MM.1S (cell line): ENCODE data around the gene ZNF474.

ENCODE experiments used
- DNase-seq: peaks from one replicate; pipeline ENCODE4 v3.0.0-alpha.2; 2015
- H2AFZ ChIP-seq: fragments of 300-600 bp; sonication (generic); 2 replicates; pipeline ENCODE4 v1.6.0; 2016; ENCODE audit warnings: antibody characterized with exemption, low read length
- H3F3A ChIP-seq: fragments of 300-600 bp; sonication (generic); 2 replicates; pipeline ENCODE4 v1.6.1; 2016; ENCODE audit warnings: mild to moderate bottlenecking, antibody characterized with exemption, low read length, moderate library complexity, mixed read lengths; ENCODE audit not compliant: insufficient read depth
- H3K27ac ChIP-seq: fragments of 300-600 bp; sonication (generic); 2 replicates; pipeline ENCODE4 v1.5.1; 2016; ENCODE audit warnings: mild to moderate bottlenecking, low read length
- H3K27me3 ChIP-seq: fragments of 300-600 bp; sonication (generic); replicated peaks from 2 replicates; pipeline ENCODE4 v1.6.0; 2016; ENCODE audit warnings: low read length; ENCODE audit not compliant: insufficient read depth
- H3K36me3 ChIP-seq: fragments of 300-600 bp; sonication (generic); replicated peaks from 2 replicates; pipeline ENCODE4 v1.6.1; 2016; ENCODE audit warnings: mild to moderate bottlenecking, low read length, mixed read lengths; ENCODE audit not compliant: insufficient read depth
- H3K4me1 ChIP-seq: fragments of 300-600 bp; sonication (generic); 2 replicates; pipeline ENCODE4 v1.6.1; 2016; ENCODE audit warnings: low read length, mixed read lengths
- H3K4me2 ChIP-seq: fragments of 300-600 bp; sonication (generic); 2 replicates; pipeline ENCODE4 v1.6.0; 2016; ENCODE audit warnings: low read depth, low read length
- H3K4me3 ChIP-seq: fragments of 300-600 bp; sonication (generic); 2 replicates; pipeline ENCODE4 v1.5.1; 2016; ENCODE audit warnings: low read length, mixed read lengths
- H3K79me2 ChIP-seq: fragments of 300-600 bp; sonication (generic); 2 replicates; pipeline ENCODE4 v1.6.1; 2016; ENCODE audit warnings: mixed run types, low read length, mixed read lengths
- H3K9ac ChIP-seq: fragments of 300-600 bp; sonication (generic); 2 replicates; pipeline ENCODE4 v1.6.1; 2016; ENCODE audit warnings: low read length, mixed read lengths
- H3K9me2 ChIP-seq: fragments of 300-600 bp; sonication (generic); replicated peaks from 2 replicates; pipeline ENCODE4 v1.6.1; 2016; ENCODE audit warnings: mild to moderate bottlenecking, low read length, mixed read lengths; ENCODE audit not compliant: insufficient read depth
- H3K9me3 ChIP-seq: fragments of 300-600 bp; sonication (generic); replicated peaks from 2 replicates; pipeline ENCODE4 v1.6.1; 2016; ENCODE audit warnings: mild to moderate bottlenecking, low read length, mixed read lengths; ENCODE audit not compliant: insufficient read depth
- H4K20me1 ChIP-seq: fragments of 300-600 bp; sonication (generic); 2 replicates; pipeline ENCODE4 v1.6.1; 2016; ENCODE audit warnings: mild to moderate bottlenecking, low read length, moderate library complexity, mixed read lengths; ENCODE audit not compliant: insufficient read depth
- CTCF ChIP-seq: fragments of 300-600 bp; sonication (generic); IDR thresholded peaks from 2 replicates; pipeline ENCODE4 v1.5.1; 2016; ENCODE audit warnings: antibody characterized with exemption, low read length, mixed read lengths
- EZH2 ChIP-seq: fragments of 300-600 bp; sonication (generic); optimal IDR thresholded peaks from 2 replicates; pipeline ENCODE3; 2017; ENCODE audit warnings: low read depth, mild to moderate bottlenecking, antibody characterized with exemption, low read length, mixed read lengths
- EZH2phosphoT487 ChIP-seq: fragments of 300-600 bp; sonication (generic); IDR thresholded peaks from 2 replicates; pipeline ENCODE4 v1.6.1; 2018; ENCODE audit warnings: antibody characterized with exemption, low read length

The ZNF474 gene

GRCh38 chr5:122118356-122118948 lies 10.9 kb upstream of the ZNF474 start:
- Histone ChIP-seq H2AFZ (no peak overlapping the region), H4K20me1 (no peaks in the 10 kb centered on the region), H3K36me3 (no peaks in the 10 kb centered on the region), H3K4me3 (no peak overlapping the region), H3K4me1 (no peaks in the 10 kb centered on the region), H3K9me2 (no peaks in the 10 kb centered on the region), H3F3A (no peaks in the 10 kb centered on the region), H3K27ac (no peak overlapping the region), H3K9me3 (no peaks in the 10 kb centered on the region), H3K79me2 (no peaks in the 10 kb centered on the region), H3K9ac (no peak overlapping the region), H3K4me2 (no peak overlapping the region), H3K27me3 (no peaks in the 10 kb centered on the region)
- TF ChIP-seq CTCF (no peak), EZH2 (no peak), EZH2phosphoT487 (no peak)
- no peak for DNase-seq

- no peaks in the 10 kb centered on the region for H3K9me3 ChIP-seq
- no peaks in the 10 kb centered on the region for H3F3A ChIP-seq
- no peak overlapping the region for H3K4me3 ChIP-seq
- H3K9me2 ChIP-seq = no peaks in the 10 kb centered on the region
- no peaks in the 10 kb centered on the region for H3K79me2 ChIP-seq
- H3K4me2 ChIP-seq = no peak overlapping the region
- no peak for DNase-seq
- H3K4me1 ChIP-seq = no peaks in the 10 kb centered on the region
- no peak overlapping the region for H2AFZ ChIP-seq
- no peaks in the 10 kb centered on the region for H3K27me3 ChIP-seq
- no peaks in the 10 kb centered on the region for H3K36me3 ChIP-seq
- no peak for TF ChIP-seq EZH2phosphoT487
- no peak for TF ChIP-seq CTCF
- TF ChIP-seq EZH2 = no peak
- H4K20me1 ChIP-seq = no peaks in the 10 kb centered on the region
- no peak overlapping the region for H3K27ac ChIP-seq
- H3K9ac ChIP-seq = no peak overlapping the region
These were observed 10.1 kb upstream of the ZNF474 start for GRCh38 chr5:122119205-122119604.

- no peak for DNase-seq
- H3K27me3 ChIP-seq = no peaks in the 10 kb centered on the region
- no peaks in the 10 kb centered on the region for H3K4me1 ChIP-seq
- H3K9me3 ChIP-seq = no peaks in the 10 kb centered on the region
- H3K79me2 ChIP-seq = no peaks in the 10 kb centered on the region
- H3K9ac ChIP-seq = no peak overlapping the region
- H2AFZ ChIP-seq = no peak overlapping the region
- H3K27ac ChIP-seq = no peak overlapping the region
- no peaks in the 10 kb centered on the region for H3K36me3 ChIP-seq
- no peaks in the 10 kb centered on the region for H3K9me2 ChIP-seq
- no peaks in the 10 kb centered on the region for H4K20me1 ChIP-seq
- H3F3A ChIP-seq = no peaks in the 10 kb centered on the region
- H3K4me3 ChIP-seq = no peak overlapping the region
- no peak overlapping the region for H3K4me2 ChIP-seq
- TF ChIP-seq CTCF (no peak), EZH2 (no peak), EZH2phosphoT487 (no peak)
These were observed 8.9 kb upstream of the ZNF474 start for GRCh38 chr5:122120493-122120892.
